Activated T-helper 9 cell treated with anti-CD3 and anti-CD28 coated beads, Interleukin-2, amount 50 U/mL, for 16 hours (primary cell): ENCODE results near the gene SFTA2.
"Not testable (repeated sequence)": the region's sequence is repeated elsewhere in the genome, so short reads cannot be mapped to it uniquely, and the experiment has no call there.

ENCODE experiments used
- DNase-seq: peaks from one replicate; pipeline ENCODE4 v3.0.0-alpha.2; 2020; ENCODE audit warnings: low read depth

Gene SFTA2

GRCh38 chr6:30931969-30932645 lies at the start of gene SFTA2:
Gene SFTA2, minus strand, starts transcription at chr6:30932170. Its CDS starts 74 bp downstream, at chr6:30932096.
- DNase-seq: no peak

- DNase-seq: no peak
Measured at GRCh38 chr6:30979690-30980089, 47.7 kb upstream of the SFTA2 start.

DNA sequence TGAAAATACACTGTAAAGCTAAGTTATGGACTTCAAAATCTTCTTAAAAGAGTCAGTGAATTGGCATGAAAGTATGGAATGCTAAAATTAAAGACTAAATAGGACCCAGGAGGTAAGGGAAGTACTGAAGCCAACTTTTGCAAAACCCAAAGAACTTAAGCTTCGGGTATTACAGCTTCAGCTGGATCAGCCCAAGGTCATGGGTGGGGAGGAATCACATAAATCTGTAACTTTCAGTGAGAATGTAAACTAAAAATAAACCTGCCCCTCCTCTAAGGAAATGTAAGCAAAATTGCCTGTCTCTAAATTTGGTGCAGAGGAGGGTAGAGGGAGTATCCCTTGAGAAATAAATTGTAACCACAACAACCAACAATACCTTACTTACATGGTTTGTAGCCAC lies 47.2 kb upstream of the SFTA2 start:
- no peak for DNase-seq

DNA sequence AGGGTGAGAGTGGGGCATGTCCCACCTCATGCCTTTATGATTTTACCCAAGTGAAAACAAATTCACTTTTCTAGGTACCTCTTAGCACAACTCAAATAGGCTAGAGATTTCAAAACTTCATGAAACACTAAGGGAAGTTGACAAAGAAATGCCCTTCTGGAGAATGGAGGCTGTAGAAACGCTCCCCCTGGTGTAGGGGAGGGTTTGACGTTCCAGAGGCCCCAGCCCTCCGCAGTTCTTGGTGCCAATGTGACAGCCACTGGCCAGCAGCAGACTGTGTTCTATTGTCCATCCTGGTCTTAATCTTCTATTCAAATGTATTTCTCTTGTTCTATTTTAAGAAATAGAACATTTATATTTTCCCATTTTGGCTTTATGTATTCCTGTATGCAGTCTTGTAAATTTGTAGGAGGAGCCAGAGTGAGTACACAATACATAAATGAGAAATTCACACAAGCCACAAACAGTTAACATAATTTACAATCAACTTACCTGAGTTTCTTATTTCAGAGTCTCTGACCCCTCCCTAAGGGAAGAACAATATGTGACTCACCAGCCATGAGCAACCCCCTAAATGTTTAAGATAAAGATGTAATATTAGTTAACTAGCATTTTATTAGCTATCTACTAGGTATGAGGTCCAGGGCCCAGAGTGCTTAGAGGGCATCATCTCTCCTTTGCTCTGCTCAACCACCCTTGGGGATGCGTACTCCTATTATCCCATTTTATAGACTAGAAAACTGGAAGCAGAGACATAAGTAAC lies 42.7 kb upstream of the SFTA2 start:
- no peak for DNase-seq

DNA sequence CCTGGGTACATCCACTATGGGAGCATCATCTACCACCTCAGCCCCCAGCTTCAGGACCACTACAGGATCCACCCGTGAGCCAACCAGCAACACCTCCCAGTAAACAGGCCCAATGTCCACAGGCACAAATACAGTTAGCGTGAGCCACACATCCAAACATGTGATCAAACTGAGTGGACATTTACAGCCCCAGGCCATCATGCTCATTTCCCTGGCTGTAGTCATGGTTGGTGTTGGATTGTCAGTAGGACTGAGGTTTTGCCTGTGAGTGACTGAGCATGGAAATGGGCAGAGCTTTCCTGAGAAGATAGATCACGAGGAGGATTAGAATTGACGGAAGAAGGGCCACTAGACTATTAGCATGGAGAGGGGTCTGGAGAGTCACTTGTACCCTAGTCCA lies 40.8 kb upstream of the SFTA2 start:
- DNase-seq: no peak

GRCh38 chr6:30970946-30971345 lies 39.0 kb upstream of the SFTA2 start:
- no peak for DNase-seq

DNA sequence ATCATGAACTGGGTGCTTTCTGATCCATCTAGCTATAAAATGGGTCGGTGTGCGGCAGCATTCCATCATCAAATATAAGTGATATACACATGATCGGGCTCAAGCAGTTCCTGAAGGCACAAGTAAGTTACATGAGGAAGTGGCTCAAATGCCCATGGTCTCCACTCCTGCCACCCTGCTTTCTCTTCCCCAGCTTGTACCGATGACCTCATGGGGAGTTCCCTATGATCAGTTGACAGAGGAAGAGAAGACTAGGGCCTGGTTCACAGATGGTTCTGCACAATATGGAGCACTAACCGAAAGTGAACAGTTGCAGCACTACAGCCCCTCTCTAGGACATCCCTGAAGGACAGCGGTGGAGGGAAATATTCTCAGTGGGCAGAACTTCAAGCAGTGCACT lies 37.2 kb upstream of the SFTA2 start:
- not testable (repeated sequence) for DNase-seq

DNA sequence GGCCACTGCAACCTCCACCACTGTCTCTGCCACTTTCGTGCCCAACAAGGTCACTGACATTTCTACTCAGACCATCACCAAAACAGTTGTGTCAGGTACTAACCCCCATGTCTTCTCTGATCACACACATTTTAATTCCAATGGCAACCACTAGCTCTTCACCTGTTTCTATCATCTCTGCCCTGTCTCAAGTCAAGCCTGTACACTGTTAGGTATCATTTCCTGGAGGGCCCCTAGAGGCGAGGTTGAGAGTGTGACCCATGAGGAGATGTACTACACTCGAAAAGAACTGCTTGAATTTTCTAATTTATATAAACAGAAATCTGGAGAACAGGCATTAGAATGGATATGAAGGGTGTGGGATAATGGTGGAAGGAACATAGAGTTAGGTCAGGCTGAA lies 34.2 kb upstream of the SFTA2 start:
- DNase-seq: no peak

DNA sequence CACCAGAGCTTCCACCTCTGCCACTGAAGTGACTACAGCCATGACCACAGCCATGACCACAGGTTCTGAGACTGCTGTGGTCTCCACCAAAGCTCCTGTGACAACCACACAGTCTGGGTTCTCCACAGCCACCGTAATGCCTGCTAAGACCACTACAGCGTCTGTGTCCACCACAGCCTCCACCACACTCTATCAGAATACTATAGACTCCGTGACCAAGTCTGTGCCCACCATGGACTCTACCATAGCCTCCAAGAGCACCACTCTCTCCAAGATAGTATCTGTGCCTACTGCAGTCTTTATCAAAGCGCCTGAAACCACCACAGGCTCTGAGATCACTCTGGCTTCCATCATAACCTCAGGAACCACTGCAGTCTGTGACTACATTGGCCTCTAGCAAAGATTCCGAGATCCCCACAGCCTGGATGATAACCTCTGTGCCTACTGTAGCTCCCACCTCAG lies 33.2 kb upstream of the SFTA2 start:
- DNase-seq: no peak

DNA sequence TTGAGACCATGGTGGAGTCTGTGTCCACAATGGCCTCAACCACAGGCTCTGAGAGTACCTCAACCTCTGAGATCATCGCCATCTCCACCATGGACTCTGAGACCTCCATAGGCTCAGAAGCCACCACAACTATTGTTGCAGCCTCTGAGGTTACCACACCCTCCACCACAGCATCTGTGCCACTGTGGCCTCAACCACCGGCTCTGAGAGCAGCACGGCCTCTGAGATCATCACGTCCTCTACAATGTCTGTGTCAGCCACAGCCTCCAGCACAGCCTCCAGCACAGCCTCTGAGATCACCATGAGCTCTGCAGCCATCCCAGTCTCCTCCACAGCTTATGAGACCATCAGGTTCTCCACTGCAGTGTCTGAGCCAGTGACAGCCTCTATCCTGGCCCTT lies 32.1 kb upstream of the SFTA2 start:
- no peak for DNase-seq

GRCh38 chr6:30963641-30964040 lies 31.7 kb upstream of the SFTA2 start:
- DNase-seq: no peak

DNA sequence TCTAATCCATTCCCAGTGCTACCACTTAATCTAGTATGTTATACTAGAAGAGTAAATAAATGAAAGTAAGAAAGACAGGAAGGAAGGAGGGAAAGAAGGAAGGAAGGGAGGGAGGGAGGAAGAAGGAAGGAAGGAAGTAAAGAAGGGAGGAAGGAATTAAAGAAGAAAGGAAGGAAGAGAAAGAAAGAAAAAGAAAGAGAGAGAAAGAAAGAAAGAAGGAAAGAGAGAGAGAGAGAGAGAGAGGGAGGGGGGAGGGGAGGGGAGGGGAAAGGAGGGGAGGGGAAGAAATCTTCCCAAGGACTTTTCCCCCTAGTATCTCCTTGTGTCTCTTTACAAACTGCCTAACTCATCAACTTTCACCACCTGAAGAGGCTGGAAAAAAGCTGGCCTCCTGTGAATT lies 30.7 kb upstream of the SFTA2 start:
- no peak for DNase-seq

DNA sequence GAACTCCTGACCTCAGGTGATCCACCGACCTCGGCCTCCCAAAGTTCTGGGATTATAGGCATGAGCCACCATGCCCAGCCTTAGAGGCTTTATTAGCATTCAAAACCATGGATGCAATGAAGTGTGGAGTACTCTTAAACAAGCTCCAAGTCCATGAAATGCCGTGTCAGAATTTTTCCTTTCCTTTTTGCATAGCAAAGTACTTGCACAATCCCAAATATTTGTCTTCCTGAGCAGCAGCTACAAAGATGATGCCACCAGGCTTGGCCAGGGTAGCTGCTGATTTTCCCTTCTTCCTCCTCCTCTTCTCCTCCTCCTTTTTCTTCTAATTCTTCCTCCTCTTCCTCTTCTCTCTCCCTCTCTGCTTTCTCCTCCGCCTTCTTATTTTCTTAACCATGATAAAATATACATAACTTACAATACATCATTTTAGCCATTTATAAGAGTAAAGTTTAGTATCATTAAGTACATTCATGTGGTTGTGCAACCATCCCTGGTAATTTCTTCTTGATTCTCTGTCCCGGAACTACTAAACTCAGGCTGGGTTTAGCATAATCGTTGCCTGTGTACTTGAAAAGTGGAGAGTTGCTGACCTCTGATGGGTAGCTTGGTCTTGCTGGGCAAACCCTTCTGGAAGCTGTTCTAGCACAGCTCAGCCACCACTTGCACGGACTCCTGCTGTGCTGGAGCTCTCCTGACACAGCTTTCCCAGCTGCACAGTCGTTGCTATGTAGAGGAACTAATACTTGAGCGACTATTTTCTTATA lies 29.1 kb upstream of the SFTA2 start:
- no peak for DNase-seq

DNA sequence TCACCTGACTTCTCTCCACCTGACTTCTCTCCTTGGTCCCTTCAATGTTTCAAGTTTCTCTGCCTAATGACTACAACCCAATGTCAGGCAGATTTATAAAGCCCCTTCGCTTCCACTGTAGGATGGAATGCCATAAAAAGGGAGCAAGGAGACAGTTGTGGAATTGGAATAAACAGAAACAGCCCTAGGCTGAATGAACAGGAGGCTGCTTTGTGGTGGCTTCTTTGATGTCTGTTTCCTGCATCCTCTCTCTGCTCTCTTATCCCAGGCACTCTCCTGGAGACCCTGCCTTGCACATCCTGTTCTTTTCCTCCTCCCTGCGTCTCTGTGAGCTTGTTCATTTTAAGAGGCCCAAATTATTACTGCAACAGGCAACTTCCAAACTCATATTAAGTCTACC lies 25.7 kb upstream of the SFTA2 start:
- no peak for DNase-seq

DNA sequence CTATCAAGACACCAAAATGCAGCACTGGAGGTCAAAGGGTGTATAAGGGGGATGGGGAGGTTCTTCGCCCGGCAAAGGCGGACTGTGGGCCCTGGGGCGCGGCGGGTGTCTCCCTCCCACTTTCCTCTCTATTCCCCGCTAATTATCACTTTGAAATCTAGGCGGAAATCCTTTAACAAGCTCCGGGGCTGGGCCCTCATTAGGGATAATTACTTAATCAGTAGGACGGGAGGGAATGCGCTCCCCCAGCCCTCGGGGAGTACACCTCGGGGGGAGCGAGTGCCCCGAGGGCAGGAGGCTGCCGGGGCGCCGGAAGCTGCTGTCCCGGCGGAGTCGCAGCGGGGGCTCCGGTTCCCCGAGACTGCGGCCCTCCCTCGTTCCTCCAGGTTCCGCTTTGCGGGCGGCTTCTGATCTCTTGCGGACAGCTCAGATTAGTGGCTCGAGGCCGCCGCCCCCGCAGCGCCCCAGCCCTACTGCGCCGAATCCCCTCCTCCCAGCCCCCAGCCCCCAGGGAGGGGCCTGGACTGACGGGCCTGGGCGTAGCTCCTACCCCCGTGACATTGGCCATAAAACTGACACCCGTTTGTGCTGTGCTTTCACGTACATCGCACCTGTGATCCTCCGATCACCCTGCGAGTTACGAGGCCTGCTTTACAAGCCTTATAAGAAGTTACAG lies 23.5 kb upstream of the SFTA2 start:
- peak; percentile 65 for DNase-seq

GRCh38 chr6:30954631-30955366 lies 22.8 kb upstream of the SFTA2 start:
- no peak for DNase-seq

- no peak for DNase-seq
Measured at GRCh38 chr6:30951907-30952469, 20.0 kb upstream of the SFTA2 start.

DNA sequence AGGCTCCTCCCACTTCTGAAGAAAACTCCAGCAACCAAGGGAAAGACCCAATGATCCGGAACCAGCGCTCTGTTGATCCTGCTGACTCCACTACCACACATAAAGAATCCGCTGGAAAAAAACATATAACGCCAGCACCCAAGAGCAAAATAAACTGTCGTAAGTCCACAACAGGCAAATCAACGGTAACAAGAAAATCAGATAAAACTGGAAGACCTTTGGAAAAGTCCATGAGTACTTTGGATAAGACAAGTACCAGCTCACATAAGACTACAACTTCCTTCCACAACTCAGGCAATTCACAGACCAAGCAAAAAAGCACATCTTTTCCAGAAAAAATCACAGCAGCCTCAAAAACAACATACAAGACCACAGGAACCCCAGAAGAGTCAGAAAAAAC lies 16.8 kb upstream of the SFTA2 start:
- no peak for DNase-seq

- no peak for DNase-seq
Measured at GRCh38 chr6:30947231-30947630, 15.3 kb upstream of the SFTA2 start.

- no peak for DNase-seq
Measured at GRCh38 chr6:30945281-30945680, 13.3 kb upstream of the SFTA2 start.

DNA sequence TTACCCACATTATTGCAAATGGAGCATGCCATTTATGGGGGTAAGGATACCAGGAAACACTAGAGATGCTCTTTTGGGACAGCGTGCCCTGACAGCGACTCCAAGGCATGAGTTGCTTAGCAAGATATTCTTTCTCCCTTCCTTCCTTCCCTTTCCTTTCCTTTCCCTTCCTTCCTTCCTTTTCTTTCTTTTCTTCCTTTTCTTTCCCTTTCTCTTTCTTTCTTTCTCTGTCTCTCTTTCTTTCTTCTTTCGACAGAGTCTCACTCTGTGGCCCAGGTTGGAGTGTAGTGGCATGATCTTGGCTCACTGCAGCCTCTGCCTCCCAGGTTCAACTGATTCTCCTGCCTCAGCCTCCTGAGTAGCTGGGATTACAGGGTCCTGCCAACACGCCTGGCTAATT lies 12.1 kb upstream of the SFTA2 start:
- DNase-seq: no peak
